HL-60 (cell line): ENCODE results near the gene GASK1A.

Experiments used
- POLR2AphosphoS5 ChIP-seq: IDR thresholded peaks from 2 replicates; pipeline ENCODE4 v1.6.1; 2012; ENCODE audit warnings: low read depth
- SPI1 ChIP-seq: IDR thresholded peaks from 2 replicates; pipeline ENCODE4 v1.6.1; 2012; ENCODE audit warnings: low read depth, mild to moderate bottlenecking, borderline replicate concordance
- TF ChIP-seq, protein P1 (sequence below): IDR thresholded peaks from one replicate; pipeline ENCODE4 v1.5.1; 2011; ENCODE audit warnings: low read length, control low read depth, inconsistent platforms; ENCODE audit not compliant: insufficient read depth
- TF ChIP-seq, protein P2 (sequence below): IDR thresholded peaks from 2 replicates; pipeline ENCODE4 v1.6.1; 2012; ENCODE audit warnings: low read depth; ENCODE audit not compliant: insufficient replicate concordance

DNA sequence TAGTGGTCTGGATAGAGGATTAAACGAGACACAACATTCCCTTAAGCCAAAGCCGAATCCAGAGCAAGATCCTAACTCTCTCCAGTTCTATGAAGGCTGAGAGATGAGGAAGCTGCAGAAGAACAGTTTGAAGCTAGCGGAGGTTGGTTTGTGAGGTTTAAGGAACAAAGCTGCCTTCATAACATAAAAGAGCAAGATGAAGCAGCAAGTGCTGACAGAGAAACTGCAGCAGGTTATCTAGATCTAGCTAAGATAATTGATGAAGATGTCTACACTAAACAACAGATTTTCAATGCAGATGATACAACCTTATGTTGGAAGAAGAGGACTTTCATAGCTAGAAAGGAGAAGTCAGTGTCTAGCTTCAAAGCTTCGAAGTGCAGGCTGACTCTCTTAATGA, 14.8 kb upstream of the GASK1A start:
- TF ChIP-seq, protein P1, sequence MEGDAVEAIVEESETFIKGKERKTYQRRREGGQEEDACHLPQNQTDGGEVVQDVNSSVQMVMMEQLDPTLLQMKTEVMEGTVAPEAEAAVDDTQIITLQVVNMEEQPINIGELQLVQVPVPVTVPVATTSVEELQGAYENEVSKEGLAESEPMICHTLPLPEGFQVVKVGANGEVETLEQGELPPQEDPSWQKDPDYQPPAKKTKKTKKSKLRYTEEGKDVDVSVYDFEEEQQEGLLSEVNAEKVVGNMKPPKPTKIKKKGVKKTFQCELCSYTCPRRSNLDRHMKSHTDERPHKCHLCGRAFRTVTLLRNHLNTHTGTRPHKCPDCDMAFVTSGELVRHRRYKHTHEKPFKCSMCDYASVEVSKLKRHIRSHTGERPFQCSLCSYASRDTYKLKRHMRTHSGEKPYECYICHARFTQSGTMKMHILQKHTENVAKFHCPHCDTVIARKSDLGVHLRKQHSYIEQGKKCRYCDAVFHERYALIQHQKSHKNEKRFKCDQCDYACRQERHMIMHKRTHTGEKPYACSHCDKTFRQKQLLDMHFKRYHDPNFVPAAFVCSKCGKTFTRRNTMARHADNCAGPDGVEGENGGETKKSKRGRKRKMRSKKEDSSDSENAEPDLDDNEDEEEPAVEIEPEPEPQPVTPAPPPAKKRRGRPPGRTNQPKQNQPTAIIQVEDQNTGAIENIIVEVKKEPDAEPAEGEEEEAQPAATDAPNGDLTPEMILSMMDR, result no peak
- TF ChIP-seq POLR2AphosphoS5, result no peak
- TF ChIP-seq SPI1, result no peak
- TF ChIP-seq, protein P2, sequence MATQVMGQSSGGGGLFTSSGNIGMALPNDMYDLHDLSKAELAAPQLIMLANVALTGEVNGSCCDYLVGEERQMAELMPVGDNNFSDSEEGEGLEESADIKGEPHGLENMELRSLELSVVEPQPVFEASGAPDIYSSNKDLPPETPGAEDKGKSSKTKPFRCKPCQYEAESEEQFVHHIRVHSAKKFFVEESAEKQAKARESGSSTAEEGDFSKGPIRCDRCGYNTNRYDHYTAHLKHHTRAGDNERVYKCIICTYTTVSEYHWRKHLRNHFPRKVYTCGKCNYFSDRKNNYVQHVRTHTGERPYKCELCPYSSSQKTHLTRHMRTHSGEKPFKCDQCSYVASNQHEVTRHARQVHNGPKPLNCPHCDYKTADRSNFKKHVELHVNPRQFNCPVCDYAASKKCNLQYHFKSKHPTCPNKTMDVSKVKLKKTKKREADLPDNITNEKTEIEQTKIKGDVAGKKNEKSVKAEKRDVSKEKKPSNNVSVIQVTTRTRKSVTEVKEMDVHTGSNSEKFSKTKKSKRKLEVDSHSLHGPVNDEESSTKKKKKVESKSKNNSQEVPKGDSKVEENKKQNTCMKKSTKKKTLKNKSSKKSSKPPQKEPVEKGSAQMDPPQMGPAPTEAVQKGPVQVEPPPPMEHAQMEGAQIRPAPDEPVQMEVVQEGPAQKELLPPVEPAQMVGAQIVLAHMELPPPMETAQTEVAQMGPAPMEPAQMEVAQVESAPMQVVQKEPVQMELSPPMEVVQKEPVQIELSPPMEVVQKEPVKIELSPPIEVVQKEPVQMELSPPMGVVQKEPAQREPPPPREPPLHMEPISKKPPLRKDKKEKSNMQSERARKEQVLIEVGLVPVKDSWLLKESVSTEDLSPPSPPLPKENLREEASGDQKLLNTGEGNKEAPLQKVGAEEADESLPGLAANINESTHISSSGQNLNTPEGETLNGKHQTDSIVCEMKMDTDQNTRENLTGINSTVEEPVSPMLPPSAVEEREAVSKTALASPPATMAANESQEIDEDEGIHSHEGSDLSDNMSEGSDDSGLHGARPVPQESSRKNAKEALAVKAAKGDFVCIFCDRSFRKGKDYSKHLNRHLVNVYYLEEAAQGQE, result no peak
